Gastrocnemius medialis (tissue), 4 donors: ENCODE results near the gene RERE. TPM values are rescaled to one million over a fixed set of nuclear protein-coding genes. Genes with fewer than 3 reads are reported as not detected.

Experiments used
- ATAC-seq, 2 donors: fragments of 150-250 bp; one replicate each; pipeline ENCODE4 v1.9.1; 2016
- DNase-seq, 2 donors: peaks; one replicate each; pipeline ENCODE4 v3.0.0-alpha.2; 2019
- H3K27ac ChIP-seq, 4 donors: fragments of 200-600 bp; sonication (generic); 1 replicate in 1 of 4; 2 replicates in 3 of 4; pipeline ENCODE4 v1.5.1; 2016 to 2018; ENCODE audit warnings: mild to moderate bottlenecking in 2 of 4, moderate library complexity in 1 of 4
- H3K27me3 ChIP-seq, 3 donors: fragments of 200-600 bp; sonication (generic) in 2 of 3; 1 replicate in 1 of 3; 2 replicates in 2 of 3; pipeline versions ENCODE4 v1.5.1 to v1.6.0; 2016 to 2019; ENCODE audit warnings: mild to moderate bottlenecking in 1 of 3, moderate library complexity in 1 of 3
- H3K36me3 ChIP-seq, 2 donors: fragments of 200-600 bp; sonication (generic) in 1 of 2; one replicate each; pipeline ENCODE4 v1.5.1; 2017 to 2018
- H3K4me1 ChIP-seq, 2 donors: fragments of 200-600 bp; sonication (generic) in 1 of 2; one replicate each; pipeline ENCODE4 v1.5.1; 2016 to 2017; ENCODE audit warnings: mild to moderate bottlenecking in 2 of 2
- H3K4me3 ChIP-seq, 4 donors: fragments of 200-600 bp; sonication (generic) in 3 of 4; 1 replicate in 1 of 4; 2 replicates in 3 of 4; pipeline ENCODE4 v1.5.1; 2016 to 2019; ENCODE audit warnings: mild to moderate bottlenecking in 2 of 4
- H3K9me3 ChIP-seq, 3 donors: fragments of 200-600 bp; sonication (generic) in 2 of 3; 1 replicate in 1 of 3; 2 replicates in 2 of 3; pipeline ENCODE4 v1.5.1; 2016 to 2019
- CTCF ChIP-seq, 5 experiments: fragments of 450-650 bp in 3 of 5; fragments of 200-600 bp in 2 of 5; sonication (generic) in 2 of 5; IDR thresholded peaks in 4 of 5; conservative IDR thresholded peaks in 1 of 5; 1 replicate in 4 of 5; 2 replicates in 1 of 5; pipeline ENCODE4 v1.5.1; 2016 to 2019; ENCODE audit warnings: antibody characterized with exemption in 5 of 5, mild to moderate bottlenecking in 3 of 5, moderate library complexity in 3 of 5
- POLR2A ChIP-seq, 2 donors: fragments of 450-650 bp; IDR thresholded peaks; one replicate each; pipeline ENCODE4 v1.6.1; 2017; ENCODE audit warnings: antibody characterized with exemption in 2 of 2, mild to moderate bottlenecking in 2 of 2, moderate library complexity in 2 of 2
- in situ Hi-C, 4 donors: fragments of 200-750 bp; cut with MboI; loops; one replicate each; pipeline versions ENCODE4 v1.15.0 to v1.8.0; 2017; ENCODE audit warnings: low sequenced_read_pairs in 4 of 4
- intact Hi-C: fragments of 100-400 bp; cut with DNase I; formaldehyde crosslinking; loops from one replicate; pipeline ENCODE4 v1.15.1; 2023; ENCODE audit warnings: low total_unique reads
- total RNA-seq, 4 donors: library from RNA; depleted of rRNA; stranded (reverse); fragments of >200 nt; gene quantifications; one replicate each; pipeline versions ENCODE4 v1.1.0 to v1.2.3, GENCODE V29; 2016

The RERE gene
- total RNA-seq, 4 donors from 2014 or later: 60.8 to 106 (median 102) TPM

- H3K9me3 ChIP-seq: no peaks in the 10 kb centered on the region
- H3K4me1 ChIP-seq: peaks cover 10 to 16% of the 10 kb centered on the region in 2 donors
- no peak for ATAC-seq
- H3K27me3 ChIP-seq: no peaks in the 10 kb centered on the region
- no peak for DNase-seq
- intact Hi-C loops (no loop called here), in situ Hi-C loops (loop anchor here (5.0 to 25.0 kb wide), 5 partner anchors 134 to 289 kb away; no protein-coding TSS in a partner anchor)
- TF ChIP-seq POLR2A (IDR thresholded peaks at IDR 0.05) (no peak), CTCF (IDR thresholded peaks at IDR 0.05 in 4 of 5, conservative IDR thresholded peaks at IDR 0.05 in 1 of 5) (no peak)
- H3K4me3 ChIP-seq: no peak overlapping the region
- no peaks in the 10 kb centered on the region for H3K36me3 ChIP-seq
- H3K27ac ChIP-seq: no peak overlapping the region
These were observed 33.6 kb upstream of the RERE start for GRCh38 chr1:8851060-8851459.

- intact Hi-C loops (loop anchor here (1.0 to 5.0 kb wide), 4 partner anchors 34 to 872 kb away; no protein-coding TSS in a partner anchor), in situ Hi-C loops (loop anchor here in 1 of 4 donors (25.0 kb wide), 1 partner anchor 137 kb away; no protein-coding TSS in a partner anchor)
- H3K27me3 ChIP-seq: no peaks in the 10 kb centered on the region
- DNase-seq (peak; percentile 89 to 97), ATAC-seq (peak; percentile 92 to 96)
- no peaks in the 10 kb centered on the region for H3K36me3 ChIP-seq
- peak in 1 of 2 donors; percentile 23 for TF ChIP-seq POLR2A (IDR thresholded peaks at IDR 0.05)
- peak; percentile 92 to 98 (median 96) for TF ChIP-seq CTCF (IDR thresholded peaks at IDR 0.05 in 4 of 5, conservative IDR thresholded peaks at IDR 0.05 in 1 of 5)
- peaks cover 24 to 29% of the 10 kb centered on the region in 2 donors for H3K4me1 ChIP-seq
- H3K4me3 ChIP-seq: no peak overlapping the region
- H3K9me3 ChIP-seq: no peaks in the 10 kb centered on the region
- H3K27ac ChIP-seq: peak overlapping the region; percentile 73 to 85 (median 80)
These were observed 31.4 kb upstream of the RERE start for GRCh38 chr1:8848663-8849386.

DNA sequence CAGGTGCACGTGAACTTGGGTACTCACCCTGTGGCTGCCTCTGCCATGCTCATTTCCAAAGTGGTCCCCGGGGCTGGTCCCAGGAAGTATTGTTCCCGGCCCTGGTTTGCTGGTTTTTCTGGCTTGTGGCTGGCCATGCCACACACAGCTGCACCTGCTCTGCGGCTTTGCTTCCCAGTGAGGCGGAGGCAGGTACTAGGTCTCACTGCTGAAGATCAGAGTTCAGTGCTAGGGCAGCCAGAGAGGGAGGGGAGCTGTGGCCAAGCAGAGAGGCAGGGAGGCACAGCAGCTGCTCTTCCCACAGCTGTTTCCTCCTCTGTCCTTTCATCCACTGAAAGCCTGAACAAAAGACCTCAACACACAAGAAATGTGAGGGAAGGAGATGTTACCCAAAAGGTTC, 30.6 kb upstream of the RERE start:
- Histone ChIP-seq H3K4me1 (peaks cover 24 to 29% of the 10 kb centered on the region in 2 donors), H3K36me3 (no peaks in the 10 kb centered on the region), H3K9me3 (no peaks in the 10 kb centered on the region), H3K27ac (peak overlapping the region; percentile 73 to 85 (median 80)), H3K27me3 (no peaks in the 10 kb centered on the region), H3K4me3 (no peak overlapping the region)
- TF ChIP-seq CTCF (IDR thresholded peaks at IDR 0.05 in 4 of 5, conservative IDR thresholded peaks at IDR 0.05 in 1 of 5) (no peak), POLR2A (IDR thresholded peaks at IDR 0.05) (no peak)
- no peak for ATAC-seq
- no peak for DNase-seq
- in situ Hi-C loops: loop anchor here in 1 of 4 donors (25.0 kb wide), 1 partner anchor 136 kb away; no protein-coding TSS in a partner anchor
- intact Hi-C loops: loop anchor here (2.0 to 5.0 kb wide), 3 partner anchors 33 to 871 kb away; no protein-coding TSS in a partner anchor

GRCh38 chr1:8846263-8846662, 28.8 kb upstream of the RERE start:
- DNase-seq (no peak), ATAC-seq (no peak)
- intact Hi-C loops: loop anchor here (5.0 kb wide), 1 partner anchor 114 kb away; no protein-coding TSS in a partner anchor
- no peak overlapping the region for H3K4me3 ChIP-seq
- H3K9me3 ChIP-seq: no peaks in the 10 kb centered on the region
- H3K27ac ChIP-seq: no peak overlapping the region
- TF ChIP-seq CTCF (IDR thresholded peaks at IDR 0.05 in 4 of 5, conservative IDR thresholded peaks at IDR 0.05 in 1 of 5) (no peak), POLR2A (IDR thresholded peaks at IDR 0.05) (no peak)
- H3K27me3 ChIP-seq: no peaks in the 10 kb centered on the region
- H3K36me3 ChIP-seq: no peaks in the 10 kb centered on the region
- H3K4me1 ChIP-seq: peaks cover 24 to 29% of the 10 kb centered on the region in 2 donors
- in situ Hi-C loops: loop anchor here in 1 of 4 donors (25.0 kb wide), 1 partner anchor 134 kb away; no protein-coding TSS in a partner anchor
